Hepatocyte (in vitro differentiated cells): ENCODE measurements around the gene PYGO2.

ENCODE experiments used
- EZH2 ChIP-seq: fragments of 200-600 bp; sonication (generic); IDR thresholded peaks from 2 replicates; pipeline ENCODE4 v1.6.1; 2016; ENCODE audit warnings: antibody characterized with exemption, mild to moderate bottlenecking, borderline replicate concordance
- TF ChIP-seq, protein P1 (sequence below): fragments of 200-600 bp; sonication (generic); IDR thresholded peaks from 2 replicates; pipeline ENCODE4 v1.5.1; 2016; ENCODE audit warnings: antibody characterized with exemption, mild to moderate bottlenecking; ENCODE audit not compliant: poor library complexity

DNA sequence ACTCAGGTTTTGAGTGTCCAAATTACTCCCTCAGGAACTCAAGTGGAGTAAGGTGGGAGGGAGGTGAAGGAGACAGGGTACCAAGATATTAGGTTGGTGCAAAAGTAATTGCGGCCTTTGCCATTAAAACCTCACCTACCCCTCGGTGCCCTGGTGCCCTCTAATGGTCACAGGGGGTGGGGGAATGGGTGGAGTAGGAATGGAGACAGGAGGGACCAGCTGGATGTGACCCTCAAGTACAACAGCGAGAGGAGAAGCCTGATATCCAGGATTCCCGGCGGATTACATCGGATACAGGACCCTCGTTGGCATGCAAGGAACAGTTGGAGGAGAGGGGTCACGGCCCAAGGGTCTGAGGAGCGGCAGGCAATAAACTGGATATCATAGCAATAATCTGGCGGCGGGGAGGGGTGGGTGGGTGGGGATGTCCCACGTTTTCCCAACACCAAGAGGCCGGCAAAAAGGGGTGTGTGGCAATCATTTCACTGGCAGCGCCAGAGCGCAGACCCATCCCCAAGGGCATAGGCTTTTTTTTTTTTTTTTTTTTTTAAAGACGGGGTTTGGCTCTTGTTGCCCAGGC, 36.7 kb upstream of the PYGO2 start:
- TF ChIP-seq, protein P1, sequence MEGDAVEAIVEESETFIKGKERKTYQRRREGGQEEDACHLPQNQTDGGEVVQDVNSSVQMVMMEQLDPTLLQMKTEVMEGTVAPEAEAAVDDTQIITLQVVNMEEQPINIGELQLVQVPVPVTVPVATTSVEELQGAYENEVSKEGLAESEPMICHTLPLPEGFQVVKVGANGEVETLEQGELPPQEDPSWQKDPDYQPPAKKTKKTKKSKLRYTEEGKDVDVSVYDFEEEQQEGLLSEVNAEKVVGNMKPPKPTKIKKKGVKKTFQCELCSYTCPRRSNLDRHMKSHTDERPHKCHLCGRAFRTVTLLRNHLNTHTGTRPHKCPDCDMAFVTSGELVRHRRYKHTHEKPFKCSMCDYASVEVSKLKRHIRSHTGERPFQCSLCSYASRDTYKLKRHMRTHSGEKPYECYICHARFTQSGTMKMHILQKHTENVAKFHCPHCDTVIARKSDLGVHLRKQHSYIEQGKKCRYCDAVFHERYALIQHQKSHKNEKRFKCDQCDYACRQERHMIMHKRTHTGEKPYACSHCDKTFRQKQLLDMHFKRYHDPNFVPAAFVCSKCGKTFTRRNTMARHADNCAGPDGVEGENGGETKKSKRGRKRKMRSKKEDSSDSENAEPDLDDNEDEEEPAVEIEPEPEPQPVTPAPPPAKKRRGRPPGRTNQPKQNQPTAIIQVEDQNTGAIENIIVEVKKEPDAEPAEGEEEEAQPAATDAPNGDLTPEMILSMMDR: no peak
- TF ChIP-seq EZH2: no peak
